ENCODE data around the gene FOXO3.
A peak's percentile ranks its signal among the peaks of the same experiment; 100 is the strongest.

The FOXO3 gene

DNA sequence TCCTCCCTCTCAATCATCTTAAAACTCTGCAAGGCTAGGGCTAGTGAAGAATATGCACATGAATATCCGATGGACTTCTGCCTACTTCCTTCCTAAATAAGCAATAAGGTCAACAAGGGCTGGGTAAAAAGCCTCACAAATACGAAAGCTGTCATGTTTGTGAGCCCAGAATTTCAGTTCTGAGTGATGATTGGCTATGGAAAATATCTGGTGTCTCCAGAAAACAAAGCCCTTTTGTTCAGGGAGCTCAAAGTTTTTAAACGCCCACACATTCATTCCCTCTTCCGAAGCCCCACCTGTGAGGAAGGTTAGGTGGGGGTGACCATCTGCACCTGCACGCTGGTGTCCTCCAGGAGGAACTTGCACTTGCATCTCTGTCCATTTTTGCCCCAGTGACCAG is 160.6 kb downstream of the FOXO3 start:
- no peak overlapping the region for H3K4me3 ChIP-seq

GRCh38 chr6:108723594-108723993 is 162.9 kb downstream of the FOXO3 start:
- H3K4me3 ChIP-seq = no peak overlapping the region
- no peak overlapping the region for H3K27ac ChIP-seq

More for the DNA sequence above, 160.6 kb downstream of the FOXO3 start:
- no peak overlapping the region for H3K27ac ChIP-seq

GRCh38 chr6:108726726-108727339 is 166.1 kb downstream of the FOXO3 start:
- Histone ChIP-seq H3K4me3 (no peak overlapping the region), H3K27ac (no peak overlapping the region)

GRCh38 chr6:108727966-108728730 is 167.4 kb downstream of the FOXO3 start:
- Histone ChIP-seq H3K27ac (no peak overlapping the region), H3K4me3 (no peak overlapping the region)

DNA sequence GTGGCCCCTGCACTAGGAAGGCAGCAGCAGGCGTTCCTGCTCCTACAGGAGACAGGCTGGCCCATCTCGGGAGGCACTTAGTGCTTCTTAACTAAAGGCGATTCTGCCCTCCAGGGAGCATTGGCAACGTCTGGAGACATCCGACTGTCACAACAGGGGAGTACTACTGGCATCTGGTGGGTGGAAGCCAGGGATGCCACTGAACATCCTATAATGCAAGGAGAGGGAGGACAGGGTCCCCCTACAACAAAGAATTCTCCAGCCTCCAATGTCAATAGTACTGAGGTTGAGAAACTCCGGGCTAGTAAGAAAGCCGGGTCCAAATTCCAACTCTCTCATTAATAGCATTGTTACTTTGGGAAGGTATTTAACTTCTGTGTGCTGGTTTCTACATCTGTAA is 168.1 kb downstream of the FOXO3 start:
- Histone ChIP-seq H3K4me3 (no peak overlapping the region), H3K27ac (no peak overlapping the region)

- Histone ChIP-seq H3K4me3 (no peak overlapping the region), H3K27ac (no peak overlapping the region)
Measured at GRCh38 chr6:108730635-108731515, 170.2 kb downstream of the FOXO3 start.

- Histone ChIP-seq H3K27ac (no peak overlapping the region), H3K4me3 (no peak overlapping the region)
Measured at GRCh38 chr6:108732091-108732870, 171.6 kb downstream of the FOXO3 start.

DNA sequence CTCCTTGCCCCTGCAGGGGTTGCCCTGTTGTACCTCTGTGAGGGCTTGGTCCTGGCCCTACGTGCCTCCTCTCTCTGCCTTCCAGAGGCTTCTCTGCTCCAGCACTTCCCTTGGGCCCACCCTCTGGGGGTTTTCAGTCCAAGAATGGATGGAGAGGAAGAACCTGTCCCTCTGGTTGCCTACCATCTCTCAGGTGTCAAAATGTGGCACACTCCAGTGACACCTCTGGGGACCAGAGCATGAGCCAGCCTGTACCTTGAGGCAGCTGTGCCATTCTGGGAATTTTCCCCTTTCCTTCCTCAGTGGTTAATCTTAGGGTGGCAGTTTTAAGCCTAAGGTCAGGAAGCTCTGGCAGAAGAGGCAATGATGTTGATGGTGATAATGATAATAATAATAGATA is 172.3 kb downstream of the FOXO3 start:
- peak overlapping the region in 1 of 21 experiments; percentile 24 for H3K27ac ChIP-seq
- no peak overlapping the region for H3K4me3 ChIP-seq

- no peak overlapping the region for H3K4me3 ChIP-seq
- no peak overlapping the region for H3K27ac ChIP-seq
Measured at GRCh38 chr6:108733706-108734265, 173.1 kb downstream of the FOXO3 start.
